ENCODE results near the gene KCNT1.
A peak's percentile ranks its signal among the peaks of the same experiment; 100 is the strongest.

Gene KCNT1

GRCh38 chr9:135776893-135777622 lies 75.1 kb downstream of the KCNT1 start:
- no peak overlapping the region for H2BK12ac ChIP-seq (ENCODE audit: low read length)
- no peak overlapping the region for H3K4me2 ChIP-seq (ENCODE audit: insufficient read depth, low read length, poor library complexity, severe bottlenecking)
- no peak overlapping the region for H4K8ac ChIP-seq (ENCODE audit: low read depth, low read length)
- peak overlapping the region; percentile 60 for H3K9ac ChIP-seq (ENCODE audit: low read depth, low read length, poor library complexity)
- H3K23ac ChIP-seq (ENCODE audit: low read depth, low read length, poor library complexity), result no peak overlapping the region
- WGBS, 2 donors (ENCODE audit: extremely low coverage in 2 of 2, insufficient read length in 2 of 2, insufficient replicate concordance in 1 of 2), result no CpG with 5 or more reads among the region's 25 CpGs
- H4K91ac ChIP-seq (ENCODE audit: low read depth, low read length, poor library complexity), result no peak overlapping the region
- H3K36me3 ChIP-seq (replicated peaks in 1 of 2; ENCODE audit: control insufficient read depth in 2 of 2, insufficient read depth in 2 of 2, low read length in 2 of 2), result no peaks in the 10 kb centered on the region
- H2BK15ac ChIP-seq (ENCODE audit: low read length), result no peak overlapping the region
- H2AFZ ChIP-seq (ENCODE audit: low read length), result no peak overlapping the region
- H2AK5ac ChIP-seq (ENCODE audit: low read depth, low read length), result peak overlapping the region; percentile 79
- peak overlapping the region; percentile 53 for H2BK5ac ChIP-seq (ENCODE audit: low read length)
- H3K79me1 ChIP-seq (ENCODE audit: low read depth, low read length), result peaks cover 6% of the 10 kb centered on the region
- no peak overlapping the region for H3K18ac ChIP-seq (ENCODE audit: low read length)
- peaks cover 0 to 16% of the 10 kb centered on the region in 2 donors for H3K4me1 ChIP-seq (ENCODE audit: control insufficient read depth in 2 of 2, insufficient read depth in 1 of 2, low read depth in 1 of 2, low read length in 2 of 2)
- H2BK120ac ChIP-seq (ENCODE audit: low read depth, low read length), result no peak overlapping the region
- H3K27me3 ChIP-seq (ENCODE audit: control insufficient read depth in 3 of 3, insufficient read depth in 3 of 3, low read depth in 1 of 3, low read length in 3 of 3), result peaks cover 0 to 19% (median 0%) of the 10 kb centered on the region in 3 experiments
- no peak overlapping the region for H3K27ac ChIP-seq (replicated peaks; ENCODE audit: low read length)
- H3K14ac ChIP-seq (ENCODE audit: low read length), result peak overlapping the region; percentile 71
- H3K9me3 ChIP-seq (replicated peaks in 1 of 2; ENCODE audit: control insufficient read depth in 2 of 2, insufficient read depth in 1 of 2, low read depth in 1 of 2, low read length in 2 of 2), result peaks cover 0 to 4% of the 10 kb centered on the region in 2 donors
- no peak overlapping the region for H3K4me3 ChIP-seq (ENCODE audit: low read length in 2 of 2)
- DNase-seq (ENCODE audit: low spot score), result no peak
- H3K4ac ChIP-seq (ENCODE audit: low read length), result no peak overlapping the region

GRCh38 chr9:135777623-135778177 lies 75.7 kb downstream of the KCNT1 start:
- no peak overlapping the region for H2BK12ac ChIP-seq (ENCODE audit: low read length)
- no peak overlapping the region for H3K4me3 ChIP-seq (ENCODE audit: low read length in 2 of 2)
- no peaks in the 10 kb centered on the region for H3K36me3 ChIP-seq (replicated peaks in 1 of 2; ENCODE audit: control insufficient read depth in 2 of 2, insufficient read depth in 2 of 2, low read length in 2 of 2)
- H3K79me1 ChIP-seq (ENCODE audit: low read depth, low read length), result peaks cover 6% of the 10 kb centered on the region
- no peak overlapping the region for H3K18ac ChIP-seq (ENCODE audit: low read length)
- H3K4me2 ChIP-seq (ENCODE audit: insufficient read depth, low read length, poor library complexity, severe bottlenecking), result no peak overlapping the region
- H4K8ac ChIP-seq (ENCODE audit: low read depth, low read length), result no peak overlapping the region
- no peak overlapping the region for H3K27ac ChIP-seq (replicated peaks; ENCODE audit: low read length)
- no peak overlapping the region for H3K23ac ChIP-seq (ENCODE audit: low read depth, low read length, poor library complexity)
- peak overlapping the region; percentile 89 for H3K14ac ChIP-seq (ENCODE audit: low read length)
- H2AFZ ChIP-seq (ENCODE audit: low read length), result no peak overlapping the region
- no peak overlapping the region for H3K4ac ChIP-seq (ENCODE audit: low read length)
- no peak overlapping the region for H2BK15ac ChIP-seq (ENCODE audit: low read length)
- H3K27me3 ChIP-seq (ENCODE audit: control insufficient read depth in 3 of 3, insufficient read depth in 3 of 3, low read depth in 1 of 3, low read length in 3 of 3), result peaks cover 0 to 24% (median 0%) of the 10 kb centered on the region in 3 experiments
- H4K91ac ChIP-seq (ENCODE audit: low read depth, low read length, poor library complexity), result no peak overlapping the region
- peak overlapping the region; percentile 53 for H2BK5ac ChIP-seq (ENCODE audit: low read length)
- H3K4me1 ChIP-seq (ENCODE audit: control insufficient read depth in 2 of 2, insufficient read depth in 1 of 2, low read depth in 1 of 2, low read length in 2 of 2), result peaks cover 0 to 13% of the 10 kb centered on the region in 2 donors
- peak overlapping the region; percentile 79 for H2AK5ac ChIP-seq (ENCODE audit: low read depth, low read length)
- peaks cover 0 to 4% of the 10 kb centered on the region in 2 donors for H3K9me3 ChIP-seq (replicated peaks in 1 of 2; ENCODE audit: control insufficient read depth in 2 of 2, insufficient read depth in 1 of 2, low read depth in 1 of 2, low read length in 2 of 2)
- H2BK120ac ChIP-seq (ENCODE audit: low read depth, low read length), result no peak overlapping the region
- no peak overlapping the region for H3K9ac ChIP-seq (ENCODE audit: low read depth, low read length, poor library complexity)
- no peak for DNase-seq (ENCODE audit: low spot score)

GRCh38 chr9:135778421-135778820 lies 76.4 kb downstream of the KCNT1 start:
- peaks cover 0 to 29% (median 0%) of the 10 kb centered on the region in 3 experiments for H3K27me3 ChIP-seq (ENCODE audit: control insufficient read depth in 3 of 3, insufficient read depth in 3 of 3, low read depth in 1 of 3, low read length in 3 of 3)
- peaks cover 0 to 4% of the 10 kb centered on the region in 2 donors for H3K9me3 ChIP-seq (replicated peaks in 1 of 2; ENCODE audit: control insufficient read depth in 2 of 2, insufficient read depth in 1 of 2, low read depth in 1 of 2, low read length in 2 of 2)
- H4K8ac ChIP-seq (ENCODE audit: low read depth, low read length), result no peak overlapping the region
- H3K4me1 ChIP-seq (ENCODE audit: control insufficient read depth in 2 of 2, insufficient read depth in 1 of 2, low read depth in 1 of 2, low read length in 2 of 2), result peaks cover 0 to 7% of the 10 kb centered on the region in 2 donors
- H3K18ac ChIP-seq (ENCODE audit: low read length), result no peak overlapping the region
- no peak overlapping the region for H3K23ac ChIP-seq (ENCODE audit: low read depth, low read length, poor library complexity)
- peak overlapping the region; percentile 97 for H3K14ac ChIP-seq (ENCODE audit: low read length)
- H4K91ac ChIP-seq (ENCODE audit: low read depth, low read length, poor library complexity), result no peak overlapping the region
- H2BK12ac ChIP-seq (ENCODE audit: low read length), result no peak overlapping the region
- H3K79me1 ChIP-seq (ENCODE audit: low read depth, low read length), result peaks cover 6% of the 10 kb centered on the region
- H3K4me2 ChIP-seq (ENCODE audit: insufficient read depth, low read length, poor library complexity, severe bottlenecking), result no peak overlapping the region
- H3K36me3 ChIP-seq (replicated peaks in 1 of 2; ENCODE audit: control insufficient read depth in 2 of 2, insufficient read depth in 2 of 2, low read length in 2 of 2), result no peaks in the 10 kb centered on the region
- H3K4me3 ChIP-seq (ENCODE audit: low read length in 2 of 2), result no peak overlapping the region
- peak overlapping the region; percentile 63 for H2AK5ac ChIP-seq (ENCODE audit: low read depth, low read length)
- H2AFZ ChIP-seq (ENCODE audit: low read length), result no peak overlapping the region
- WGBS, 2 donors (ENCODE audit: extremely low coverage in 2 of 2, insufficient read length in 2 of 2, insufficient replicate concordance in 1 of 2), result no CpG with 5 or more reads among the region's 19 CpGs
- H2BK15ac ChIP-seq (ENCODE audit: low read length), result peak overlapping the region; percentile 17
- no peak overlapping the region for H2BK5ac ChIP-seq (ENCODE audit: low read length)
- H3K4ac ChIP-seq (ENCODE audit: low read length), result no peak overlapping the region
- DNase-seq (ENCODE audit: low spot score), result no peak
- no peak overlapping the region for H3K27ac ChIP-seq (replicated peaks; ENCODE audit: low read length)
- no peak overlapping the region for H3K9ac ChIP-seq (ENCODE audit: low read depth, low read length, poor library complexity)
- no peak overlapping the region for H2BK120ac ChIP-seq (ENCODE audit: low read depth, low read length)

GRCh38 chr9:135779571-135779970 lies 77.6 kb downstream of the KCNT1 start:
- WGBS, 2 donors (ENCODE audit: extremely low coverage in 2 of 2, insufficient read length in 2 of 2, insufficient replicate concordance in 1 of 2), result no CpG with 5 or more reads among the region's 14 CpGs
- Histone ChIP-seq H2AFZ (ENCODE audit: low read length) (no peak overlapping the region), H3K27me3 (ENCODE audit: control insufficient read depth in 3 of 3, insufficient read depth in 3 of 3, low read depth in 1 of 3, low read length in 3 of 3) (peaks cover 0 to 35% (median 0%) of the 10 kb centered on the region in 3 experiments), H3K36me3 (replicated peaks in 1 of 2; ENCODE audit: control insufficient read depth in 2 of 2, insufficient read depth in 2 of 2, low read length in 2 of 2) (no peaks in the 10 kb centered on the region), H3K4me2 (ENCODE audit: insufficient read depth, low read length, poor library complexity, severe bottlenecking) (no peak overlapping the region), H3K9me3 (replicated peaks in 1 of 2; ENCODE audit: control insufficient read depth in 2 of 2, insufficient read depth in 1 of 2, low read depth in 1 of 2, low read length in 2 of 2) (no peaks in the 10 kb centered on the region), H3K27ac (replicated peaks; ENCODE audit: low read length) (no peak overlapping the region), H3K79me1 (ENCODE audit: low read depth, low read length) (peaks cover 4% of the 10 kb centered on the region), H4K91ac (ENCODE audit: low read depth, low read length, poor library complexity) (no peak overlapping the region), H2BK120ac (ENCODE audit: low read depth, low read length) (no peak overlapping the region), H2BK15ac (ENCODE audit: low read length) (peak overlapping the region; percentile 79), H2BK12ac (ENCODE audit: low read length) (no peak overlapping the region), H3K23ac (ENCODE audit: low read depth, low read length, poor library complexity) (no peak overlapping the region), H3K14ac (ENCODE audit: low read length) (peak overlapping the region; percentile 21), H4K8ac (ENCODE audit: low read depth, low read length) (peak overlapping the region; percentile 17), H3K4me3 (ENCODE audit: low read length in 2 of 2) (no peak overlapping the region), H3K18ac (ENCODE audit: low read length) (peak overlapping the region; percentile 35), H2BK5ac (ENCODE audit: low read length) (no peak overlapping the region), H3K4me1 (ENCODE audit: control insufficient read depth in 2 of 2, insufficient read depth in 1 of 2, low read depth in 1 of 2, low read length in 2 of 2) (no peaks in the 10 kb centered on the region), H3K4ac (ENCODE audit: low read length) (no peak overlapping the region), H3K9ac (ENCODE audit: low read depth, low read length, poor library complexity) (no peak overlapping the region), H2AK5ac (ENCODE audit: low read depth, low read length) (peak overlapping the region; percentile 37)
- DNase-seq (ENCODE audit: low spot score), result no peak
